C4-2B (cell line): Measurements from ENCODE around the gene DNASE2B.

Experiments
- CTCF ChIP-seq: fragments of 450-650 bp; conservative IDR thresholded peaks from 2 replicates; pipeline ENCODE4 v1.5.1; 2017; ENCODE audit warnings: mild to moderate bottlenecking
- ZFX ChIP-seq: fragments of 450-650 bp; IDR thresholded peaks from 2 replicates; pipeline ENCODE4 v1.6.1; 2017

GRCh38 chr1:84427250-84428188 is 29.2 kb downstream of the DNASE2B start:
- no peak for TF ChIP-seq CTCF
- no peak for TF ChIP-seq ZFX
